ENCODE data around the gene NT5DC1. TPM values are rescaled to one million over a fixed set of nuclear protein-coding genes. Genes with fewer than 3 reads are reported as not detected.

NT5DC1 gene
- total and polyA plus RNA-seq, 10 of the 15 experiments (the other 5 are each of a cell fraction or from before 2014, with no cell fraction given): 40.8 to 140 (median 66.8) TPM

- TF ChIP-seq RAD21 (IDR thresholded peaks at IDR 0.05; ENCODE audit: insufficient read depth, low read depth, low read length): no peak
- no peak for TF ChIP-seq ZNF687 (IDR thresholded peaks at IDR 0.05)
- TF ChIP-seq HCFC1 (IDR thresholded peaks at IDR 0.05; ENCODE audit: low read length): no peak
- no peak for TF ChIP-seq SREBF2 (IDR thresholded peaks at IDR 0.05; ENCODE audit: low read length)
- no peak for TF ChIP-seq IKZF2 (IDR thresholded peaks at IDR 0.05)
- no peak for TF ChIP-seq CREB1 (IDR thresholded peaks at IDR 0.05; ENCODE audit: low read depth)
- no peak for TF ChIP-seq PAX8 (IDR thresholded peaks at IDR 0.05)
- TF ChIP-seq PML (IDR thresholded peaks at IDR 0.05; ENCODE audit: low read length): no peak
- TF ChIP-seq HDAC2 (IDR thresholded peaks at IDR 0.05): no peak
- no peak for TF ChIP-seq RELA (IDR thresholded peaks at IDR 0.05; ENCODE audit: borderline replicate concordance, partially characterized antibody)
- TF ChIP-seq CEBPZ (IDR thresholded peaks at IDR 0.05; ENCODE audit: low read depth, low read length): no peak
Observed at GRCh38 chr6:116070101-116070500, 30.6 kb upstream of the NT5DC1 start (continued).

Measured in GM12878 (cell line).